Suppressor macrophage treated with lipopolysaccharide for 1 hour (primary cell): ENCODE measurements around the gene ZFAND2A.

Experiments used
- DNase-seq, 3 donors: peaks; one replicate each; pipeline ENCODE4 v3.0.0-alpha.2; 2020 to 2022

ZFAND2A gene

DNA sequence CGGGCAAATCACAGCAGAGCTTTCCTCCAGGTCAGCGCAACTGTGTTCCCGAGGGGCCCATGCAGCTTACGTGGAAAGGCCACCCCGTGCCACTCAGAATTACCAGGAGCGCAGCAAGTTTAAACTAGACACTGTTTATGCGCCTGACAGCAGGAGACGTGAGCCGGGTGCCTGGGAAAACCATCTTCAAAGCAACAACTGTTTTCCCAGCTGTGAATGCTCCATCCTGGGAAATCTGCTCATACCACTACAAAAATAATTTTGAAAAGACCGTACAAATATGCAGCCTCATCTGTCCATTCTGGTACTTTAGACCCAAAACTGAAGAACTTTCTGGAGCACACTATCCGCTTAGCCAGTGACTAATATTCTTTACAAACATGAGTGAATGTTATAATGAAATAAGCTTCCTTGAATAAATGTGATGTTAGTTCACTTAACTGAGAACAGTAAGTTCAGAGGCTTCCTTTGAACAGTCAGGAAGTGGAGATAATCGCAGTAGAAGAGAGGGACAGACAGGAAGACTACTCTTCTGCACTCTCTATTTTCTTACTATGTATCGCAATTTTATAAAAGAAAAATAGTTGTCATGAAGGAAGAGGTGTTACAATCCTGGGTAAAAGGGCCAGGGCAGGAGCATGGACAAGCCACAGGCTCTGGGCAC is 55.3 kb downstream of the ZFAND2A start:
- no peak for DNase-seq

DNA sequence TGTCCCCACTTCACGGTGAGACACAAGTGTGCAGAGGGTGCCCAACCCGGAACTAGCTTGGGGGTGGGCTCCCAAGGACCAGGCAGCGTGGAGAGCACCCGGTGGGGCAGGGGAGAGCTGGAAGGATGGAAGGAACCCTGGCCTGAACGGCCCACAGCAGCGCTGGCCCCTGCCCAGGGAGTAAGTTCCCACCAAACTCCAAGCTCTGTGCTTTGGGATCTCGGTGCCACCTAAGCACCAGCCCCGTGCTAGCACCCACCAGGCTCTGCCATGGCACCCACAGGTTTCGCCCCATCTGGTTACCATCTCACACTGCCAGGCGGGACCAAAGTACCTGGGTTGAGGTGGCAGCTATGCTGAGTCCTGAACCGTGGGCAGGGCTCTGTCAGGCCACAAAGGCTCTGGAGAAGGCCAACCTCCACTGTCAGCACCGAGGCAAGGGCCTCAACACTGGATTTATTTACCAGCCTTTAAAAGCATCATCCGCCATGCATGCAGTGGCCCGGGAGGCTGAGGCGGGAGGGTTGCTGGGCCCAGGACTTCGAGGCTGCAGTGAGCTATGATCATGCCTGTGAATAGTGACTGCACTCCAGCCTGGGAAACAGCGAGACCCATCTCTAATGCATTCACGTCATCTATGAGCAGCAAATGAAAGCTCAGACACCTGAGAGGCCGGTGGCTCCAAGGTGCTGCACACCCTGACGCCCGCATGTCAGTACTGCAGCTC is 56.0 kb downstream of the ZFAND2A start:
- no peak for DNase-seq

DNA sequence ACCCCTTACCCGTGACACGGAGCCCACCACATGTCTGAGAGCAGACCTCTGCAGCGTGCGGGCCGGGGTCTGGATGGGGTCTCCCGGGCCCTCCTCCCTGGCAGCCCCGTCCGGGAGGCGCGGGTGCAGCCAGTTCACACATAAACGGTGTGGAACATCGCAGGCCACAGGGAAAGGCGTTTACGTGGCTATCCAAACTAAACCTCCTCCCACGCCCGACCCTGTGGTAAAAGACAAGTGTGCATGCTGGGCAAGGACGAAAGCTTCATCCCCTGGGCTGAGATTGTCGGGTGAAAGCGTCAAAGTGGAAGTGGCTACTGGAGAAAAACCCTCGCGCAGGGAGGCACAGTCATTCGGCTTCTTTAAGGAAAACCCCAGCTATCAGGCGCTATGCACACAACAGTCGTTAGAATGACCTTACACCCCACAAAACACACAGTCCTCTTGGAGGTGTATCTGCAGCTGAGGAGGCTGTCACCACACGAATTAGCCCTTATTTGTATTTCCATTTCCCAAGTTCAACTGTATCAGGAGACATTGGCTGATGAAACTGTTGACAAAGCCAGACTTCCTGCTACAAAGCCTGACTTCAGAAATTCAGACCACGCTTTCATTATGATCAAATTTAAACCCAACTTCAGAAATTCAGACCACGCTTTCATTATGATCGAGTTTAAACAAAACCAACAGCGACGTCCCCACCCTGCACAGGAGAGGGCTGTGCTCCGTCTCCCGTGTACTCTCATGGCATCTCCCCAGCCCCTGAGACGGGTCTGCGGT is 56.8 kb downstream of the ZFAND2A start:
- DNase-seq: peak; percentile 51 to 73 (median 72)
